ENCODE measurements around the gene KIAA0232. TPM values are rescaled to one million over a fixed set of nuclear protein-coding genes. Genes with fewer than 3 reads are reported as not detected.

Gene KIAA0232
- total and polyA plus RNA-seq, 8 donors: 4.0 to 12.4 (median 8.8) TPM

GRCh38 chr4:6748286-6748685 is 34.2 kb upstream of the KIAA0232 start:
- H3K36me3 ChIP-seq: no peaks in the 10 kb centered on the region
- ATAC-seq (no peak), DNase-seq (no peak), FAIRE-seq (no peak)
- H3K4me1 ChIP-seq: peaks cover 7 to 14% (median 9%) of the 10 kb centered on the region in 3 donors
- intact Hi-C loops (cut with DNase I): no loop called here
- H3K27me3 ChIP-seq: no peaks in the 10 kb centered on the region
- H3K27ac ChIP-seq: peak overlapping the region; percentile 60 to 84 (median 76)
- 76 to 83% methylated on average over 9 of the region's 9 CpGs for WGBS, 2 donors
- no peak for TF ChIP-seq CTCF (IDR thresholded peaks at IDR 0.05)
- H3K9me3 ChIP-seq: no peaks in the 10 kb centered on the region
- no peak overlapping the region for H3K4me3 ChIP-seq

GRCh38 chr4:6749340-6750171 is 33.0 kb upstream of the KIAA0232 start:
- H3K36me3 ChIP-seq: no peaks in the 10 kb centered on the region
- no peaks in the 10 kb centered on the region for H3K27me3 ChIP-seq
- ATAC-seq: peak; percentile 25 to 61 (median 45)
- 55 to 58% methylated on average over 22 to 25 of the region's 25 CpGs for WGBS, 2 donors
- DNase-seq: peak; percentile 49 to 81 (median 64)
- peaks cover 7 to 14% (median 9%) of the 10 kb centered on the region in 3 donors for H3K4me1 ChIP-seq
- intact Hi-C loops (cut with DNase I): no loop called here
- no peak for TF ChIP-seq CTCF (IDR thresholded peaks at IDR 0.05)
- no peaks in the 10 kb centered on the region for H3K9me3 ChIP-seq
- no peak for FAIRE-seq
- no peak overlapping the region for H3K4me3 ChIP-seq
- H3K27ac ChIP-seq: peak overlapping the region in 3 of 4 donors; percentile 15 to 84 (median 60)

GRCh38 chr4:6750286-6751221 is 32.0 kb upstream of the KIAA0232 start:
- no peak for DNase-seq
- Histone ChIP-seq H3K36me3 (no peaks in the 10 kb centered on the region), H3K27me3 (no peaks in the 10 kb centered on the region), H3K9me3 (no peaks in the 10 kb centered on the region), H3K4me3 (no peak overlapping the region), H3K27ac (peak overlapping the region in 1 of 4 donors; percentile 84), H3K4me1 (peaks cover 7 to 14% (median 9%) of the 10 kb centered on the region in 3 donors)
- TF ChIP-seq CTCF (IDR thresholded peaks at IDR 0.05): no peak
- intact Hi-C loops (cut with DNase I): no loop called here
- no peak for ATAC-seq
- no peak for FAIRE-seq
- WGBS, 2 donors: 74 to 75% methylated on average over 23 of the region's 23 CpGs

- Histone ChIP-seq H3K27ac (no peak overlapping the region), H3K9me3 (no peaks in the 10 kb centered on the region), H3K27me3 (no peaks in the 10 kb centered on the region), H3K4me3 (no peak overlapping the region), H3K4me1 (peaks cover 7 to 14% (median 9%) of the 10 kb centered on the region in 3 donors), H3K36me3 (no peaks in the 10 kb centered on the region)
- no peak for DNase-seq
- FAIRE-seq: no peak
- WGBS, 2 donors: 86% methylated on average over 18 of the region's 18 CpGs
- TF ChIP-seq CTCF (IDR thresholded peaks at IDR 0.05): no peak
- ATAC-seq: no peak
- intact Hi-C loops (cut with DNase I): no loop called here
These were observed 30.7 kb upstream of the KIAA0232 start for GRCh38 chr4:6751611-6752485.
